Measurements from ENCODE around the gene PBOV1. TPM values are rescaled to one million over a fixed set of nuclear protein-coding genes. Genes with fewer than 3 reads are reported as not detected.

The PBOV1 gene
- total RNA-seq, 2 experiments from 2014 or later = not detected

GRCh38 chr6:138253731-138254130, 35.4 kb upstream of the PBOV1 start:
- Histone ChIP-seq H3K4me2 (ENCODE audit: low read length) (no peak overlapping the region), H3K4me1 (ENCODE audit: insufficient read depth, low read length, poor library complexity, severe bottlenecking) (no peaks in the 10 kb centered on the region), H4K20me1 (ENCODE audit: insufficient read depth, low read length) (no peaks in the 10 kb centered on the region), H3K9me2 (ENCODE audit: insufficient read depth, low read length) (no peaks in the 10 kb centered on the region), H3K9me3 (ENCODE audit: low read length) (no peaks in the 10 kb centered on the region), H3K4me3 (ENCODE audit: low read depth, low read length, poor library complexity, severe bottlenecking) (no peak overlapping the region), H2AFZ (ENCODE audit: low read length) (no peak overlapping the region), H3K27ac (ENCODE audit: low read depth, low read length, poor library complexity, severe bottlenecking) (no peak overlapping the region), H3K79me2 (ENCODE audit: insufficient read depth, low read depth, low read length) (no peaks in the 10 kb centered on the region), H3K36me3 (ENCODE audit: insufficient read depth, low read length) (no peaks in the 10 kb centered on the region)
- DNase-seq (ENCODE audit: low spot score) = no peak
- ChIA-PET CTCF (ENCODE audit: unreplicated experiment) (no interaction called here), POLR2A (no interaction called here)
- no TSS peak for BruUV-seq (replicated peaks)
- TF ChIP-seq, protein P1, sequence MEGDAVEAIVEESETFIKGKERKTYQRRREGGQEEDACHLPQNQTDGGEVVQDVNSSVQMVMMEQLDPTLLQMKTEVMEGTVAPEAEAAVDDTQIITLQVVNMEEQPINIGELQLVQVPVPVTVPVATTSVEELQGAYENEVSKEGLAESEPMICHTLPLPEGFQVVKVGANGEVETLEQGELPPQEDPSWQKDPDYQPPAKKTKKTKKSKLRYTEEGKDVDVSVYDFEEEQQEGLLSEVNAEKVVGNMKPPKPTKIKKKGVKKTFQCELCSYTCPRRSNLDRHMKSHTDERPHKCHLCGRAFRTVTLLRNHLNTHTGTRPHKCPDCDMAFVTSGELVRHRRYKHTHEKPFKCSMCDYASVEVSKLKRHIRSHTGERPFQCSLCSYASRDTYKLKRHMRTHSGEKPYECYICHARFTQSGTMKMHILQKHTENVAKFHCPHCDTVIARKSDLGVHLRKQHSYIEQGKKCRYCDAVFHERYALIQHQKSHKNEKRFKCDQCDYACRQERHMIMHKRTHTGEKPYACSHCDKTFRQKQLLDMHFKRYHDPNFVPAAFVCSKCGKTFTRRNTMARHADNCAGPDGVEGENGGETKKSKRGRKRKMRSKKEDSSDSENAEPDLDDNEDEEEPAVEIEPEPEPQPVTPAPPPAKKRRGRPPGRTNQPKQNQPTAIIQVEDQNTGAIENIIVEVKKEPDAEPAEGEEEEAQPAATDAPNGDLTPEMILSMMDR (conservative IDR thresholded peaks at IDR 0.05; ENCODE audit: low read length) = no peak
- TF ChIP-seq EZH2phosphoT487 (IDR thresholded peaks at IDR 0.05; ENCODE audit: borderline replicate concordance, low read depth, low read length) = no peak
- intact Hi-C loops (cut with micrococcal nuclease; ENCODE audit: unreplicated experiment) = no loop called here

- no peak overlapping the region for H3K27ac ChIP-seq (ENCODE audit: low read depth, low read length, poor library complexity, severe bottlenecking)
- H3K4me1 ChIP-seq (ENCODE audit: insufficient read depth, low read length, poor library complexity, severe bottlenecking) = no peaks in the 10 kb centered on the region
- BruUV-seq (replicated peaks) = no TSS peak
- no peaks in the 10 kb centered on the region for H3K79me2 ChIP-seq (ENCODE audit: insufficient read depth, low read depth, low read length)
- H3K9me2 ChIP-seq (ENCODE audit: insufficient read depth, low read length) = no peaks in the 10 kb centered on the region
- POLR2A ChIA-PET = interaction anchor here (0.6 kb wide), 1 partner anchor 12 kb away, joined by 3 read pairs; no protein-coding TSS in a partner anchor
- H2AFZ ChIP-seq (ENCODE audit: low read length) = no peak overlapping the region
- intact Hi-C loops (cut with micrococcal nuclease; ENCODE audit: unreplicated experiment) = no loop called here
- no peaks in the 10 kb centered on the region for H4K20me1 ChIP-seq (ENCODE audit: insufficient read depth, low read length)
- H3K9me3 ChIP-seq (ENCODE audit: low read length) = no peaks in the 10 kb centered on the region
- no peak overlapping the region for H3K4me2 ChIP-seq (ENCODE audit: low read length)
- CTCF ChIA-PET (ENCODE audit: unreplicated experiment) = interaction anchor here (0.6 kb wide), 1 partner anchor 9 kb away, joined by 3 read pairs; no protein-coding TSS in a partner anchor
- H3K36me3 ChIP-seq (ENCODE audit: insufficient read depth, low read length) = no peaks in the 10 kb centered on the region
- TF ChIP-seq, protein P1 (conservative IDR thresholded peaks at IDR 0.05; ENCODE audit: low read length) = no peak
- no peak for TF ChIP-seq EZH2phosphoT487 (IDR thresholded peaks at IDR 0.05; ENCODE audit: borderline replicate concordance, low read depth, low read length)
- no peak overlapping the region for H3K4me3 ChIP-seq (ENCODE audit: low read depth, low read length, poor library complexity, severe bottlenecking)
- no peak for DNase-seq (ENCODE audit: low spot score)
These were observed 32.4 kb upstream of the PBOV1 start for GRCh38 chr6:138250513-138251247.

GRCh38 chr6:138250053-138250452, 31.8 kb upstream of the PBOV1 start:
- CTCF ChIA-PET (ENCODE audit: unreplicated experiment) = interaction anchor here (0.6 kb wide), 1 partner anchor 10 kb away, joined by 3 read pairs; no protein-coding TSS in a partner anchor
- intact Hi-C loops (cut with micrococcal nuclease; ENCODE audit: unreplicated experiment) = no loop called here
- no TSS peak for BruUV-seq (replicated peaks)

More at GRCh38 chr6:138250053-138250452, 31.8 kb upstream of the PBOV1 start:
- Histone ChIP-seq H3K36me3 (ENCODE audit: insufficient read depth, low read length) (no peaks in the 10 kb centered on the region), H3K9me2 (ENCODE audit: insufficient read depth, low read length) (no peaks in the 10 kb centered on the region), H3K27ac (ENCODE audit: low read depth, low read length, poor library complexity, severe bottlenecking) (no peak overlapping the region), H3K4me3 (ENCODE audit: low read depth, low read length, poor library complexity, severe bottlenecking) (no peak overlapping the region), H3K79me2 (ENCODE audit: insufficient read depth, low read depth, low read length) (no peaks in the 10 kb centered on the region), H4K20me1 (ENCODE audit: insufficient read depth, low read length) (no peaks in the 10 kb centered on the region), H3K4me2 (ENCODE audit: low read length) (no peak overlapping the region), H2AFZ (ENCODE audit: low read length) (no peak overlapping the region), H3K4me1 (ENCODE audit: insufficient read depth, low read length, poor library complexity, severe bottlenecking) (no peaks in the 10 kb centered on the region), H3K9me3 (ENCODE audit: low read length) (no peaks in the 10 kb centered on the region)
- POLR2A ChIA-PET = no interaction called here
- no peak for DNase-seq (ENCODE audit: low spot score)
- TF ChIP-seq, protein P1 (conservative IDR thresholded peaks at IDR 0.05; ENCODE audit: low read length) = no peak
- TF ChIP-seq EZH2phosphoT487 (IDR thresholded peaks at IDR 0.05; ENCODE audit: borderline replicate concordance, low read depth, low read length) = no peak

Data from OCI-LY7 (cell line).